GM19467 (cell line): ENCODE results near the gene BMP6.

Source experiments
- ATAC-seq: cut with Tn5 transposase; IDR thresholded peaks from one replicate; pipeline ENCODE4 v1.9.1; 2021; ENCODE audit warnings: mild to moderate bottlenecking, moderate library complexity; ENCODE audit not compliant: unreplicated experiment

BMP6 gene

DNA sequence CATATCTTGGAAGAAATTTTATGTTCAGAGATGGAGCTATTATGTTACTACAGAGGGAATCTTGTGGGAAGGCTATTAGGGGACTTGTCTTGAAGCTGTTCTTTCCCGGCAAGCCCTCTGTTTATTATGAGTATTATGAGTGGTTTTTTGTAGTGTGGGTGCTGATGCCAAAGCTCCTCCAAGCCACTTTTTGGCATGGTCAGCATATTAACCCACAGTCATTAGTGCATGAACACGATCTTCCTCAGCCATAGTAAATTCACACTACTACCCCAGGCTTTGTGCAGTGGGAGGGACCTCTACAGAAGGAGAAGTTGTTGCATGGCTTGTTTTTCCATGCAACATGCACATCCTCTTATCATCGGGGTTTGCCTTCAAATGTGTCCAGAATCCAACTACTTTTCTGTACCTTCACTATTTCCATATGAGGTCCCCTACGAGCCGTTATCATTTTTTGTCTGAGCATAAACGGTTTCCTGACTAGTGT lies 6.5 kb upstream of the BMP6 start:
- ATAC-seq = no peak

DNA sequence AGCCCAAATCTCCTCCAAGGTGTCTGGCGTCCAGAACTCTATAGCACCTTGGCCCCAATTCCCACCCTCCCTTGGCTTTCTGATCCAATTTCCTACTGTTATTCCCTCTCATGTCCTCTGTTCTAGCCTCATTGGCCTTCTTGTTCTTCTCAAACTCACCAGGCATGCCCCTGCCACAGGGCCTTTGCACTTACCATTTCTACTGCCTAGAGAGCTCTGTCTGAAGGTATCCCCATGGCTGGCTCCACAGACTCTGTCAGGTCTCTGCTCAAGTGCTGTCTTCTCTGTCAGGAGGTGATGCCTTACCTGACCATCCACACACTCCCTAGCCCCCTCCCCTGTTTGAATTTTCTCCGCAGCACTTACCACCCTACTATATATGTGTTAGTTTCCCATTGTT lies 5.6 kb upstream of the BMP6 start:
- no peak for ATAC-seq

DNA sequence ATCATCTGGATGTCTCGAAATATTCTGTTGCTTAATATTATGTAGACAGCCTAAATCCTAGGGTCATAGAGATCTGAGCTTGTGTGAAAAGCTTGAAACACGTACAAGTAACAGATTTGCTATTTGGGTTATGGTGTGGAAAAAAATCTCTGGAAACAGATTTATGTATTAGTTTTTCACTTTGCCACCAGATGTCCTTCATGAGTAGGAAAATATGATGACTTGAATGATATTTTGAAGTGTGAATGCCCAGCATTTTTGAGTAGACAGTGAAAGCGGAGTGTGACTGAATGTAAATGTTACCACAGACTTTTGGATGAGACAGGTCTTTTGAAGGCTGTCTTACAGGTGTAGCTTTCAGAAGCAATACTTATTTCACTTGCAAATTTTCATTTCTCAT lies 4.2 kb upstream of the BMP6 start:
- no peak for ATAC-seq

DNA sequence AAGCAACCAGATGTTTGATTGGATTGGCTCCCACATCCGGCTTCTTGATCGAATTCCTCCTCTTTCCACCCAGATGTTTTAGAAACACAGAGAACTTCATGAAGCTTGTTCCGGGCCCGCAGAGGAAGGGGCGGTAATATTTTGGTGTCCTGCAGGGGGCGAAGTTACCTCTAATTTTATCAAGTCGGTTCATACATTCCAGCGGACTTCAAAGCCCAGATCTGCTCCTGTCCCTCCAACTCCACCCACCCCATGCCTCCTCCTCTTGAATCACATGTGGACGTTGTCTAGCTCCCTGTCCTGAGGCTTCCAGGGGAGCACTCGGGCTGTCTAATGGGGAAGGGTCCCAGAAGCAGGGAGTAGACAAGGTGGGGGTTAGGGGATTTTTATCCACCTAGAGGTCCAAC lies 2.9 kb upstream of the BMP6 start:
- ATAC-seq = no peak

DNA sequence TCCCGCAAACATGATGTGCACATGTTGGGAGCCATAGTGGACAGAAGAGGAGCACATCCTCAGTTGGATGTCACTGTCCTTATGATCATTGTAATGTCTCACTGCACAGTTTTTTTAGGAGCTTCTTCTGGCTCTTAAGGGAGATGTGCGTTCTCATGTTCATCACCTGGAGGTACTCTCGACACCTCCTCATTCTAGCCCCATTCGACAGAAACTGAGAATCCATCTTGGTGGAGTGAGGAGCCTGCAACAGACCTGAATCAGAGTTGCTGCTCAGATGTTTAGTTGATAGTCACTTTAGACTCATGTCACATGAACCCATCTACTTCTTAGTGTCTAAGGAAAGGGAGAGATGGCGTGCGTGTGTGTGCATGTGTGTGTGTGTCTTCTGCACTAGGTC lies 2.3 kb upstream of the BMP6 start:
- ATAC-seq = no peak

DNA sequence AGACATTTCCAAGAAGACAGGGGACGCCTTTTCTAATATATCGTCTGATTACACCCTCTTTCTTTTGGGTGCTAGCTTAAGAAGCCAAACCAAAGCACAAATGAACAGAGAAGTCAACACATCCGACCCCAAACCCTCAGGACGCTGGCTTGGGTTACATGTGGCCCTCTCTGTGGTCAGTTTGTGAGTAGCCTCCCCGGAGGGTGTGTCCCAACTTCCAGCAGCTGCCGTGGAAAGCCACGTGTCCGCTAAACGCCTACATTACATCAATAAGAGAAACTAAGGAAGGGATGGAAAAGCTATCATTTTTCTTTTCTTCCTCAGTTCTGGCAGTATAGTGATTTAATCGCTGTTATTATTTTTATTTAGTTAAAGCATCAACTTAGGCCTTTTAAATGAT lies 487 bp upstream of the BMP6 start:
- no peak for ATAC-seq

DNA sequence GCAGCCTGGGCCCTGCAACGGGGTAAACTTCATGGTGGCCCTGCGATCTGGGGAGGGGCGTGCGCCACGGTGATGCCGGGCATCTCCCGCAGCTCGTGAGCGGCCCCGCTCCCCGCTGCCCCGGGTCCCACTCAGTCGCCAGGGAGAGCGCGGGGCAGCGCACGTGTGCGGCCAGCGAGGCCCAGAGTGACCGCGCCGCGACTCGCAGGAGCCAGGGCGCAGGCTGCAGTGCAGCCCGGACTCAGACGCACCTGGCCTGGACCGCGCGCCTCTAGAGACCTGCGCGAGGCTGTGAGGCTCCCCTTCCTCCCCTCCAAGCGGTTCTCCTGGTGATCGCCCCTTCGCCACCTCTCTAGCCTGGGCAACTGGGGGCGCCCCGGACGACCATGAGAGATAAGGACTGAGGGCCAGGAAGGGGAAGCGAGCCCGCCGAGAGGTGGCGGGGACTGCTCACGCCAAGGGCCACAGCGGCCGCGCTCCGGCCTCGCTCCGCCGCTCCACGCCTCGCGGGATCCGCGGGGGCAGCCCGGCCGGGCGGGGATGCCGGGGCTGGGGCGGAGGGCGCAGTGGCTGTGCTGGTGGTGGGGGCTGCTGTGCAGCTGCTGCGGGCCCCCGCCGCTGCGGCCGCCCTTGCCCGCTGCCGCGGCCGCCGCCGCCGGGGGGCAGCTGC lies 652 bp downstream of the BMP6 start:
- ATAC-seq = no peak

DNA sequence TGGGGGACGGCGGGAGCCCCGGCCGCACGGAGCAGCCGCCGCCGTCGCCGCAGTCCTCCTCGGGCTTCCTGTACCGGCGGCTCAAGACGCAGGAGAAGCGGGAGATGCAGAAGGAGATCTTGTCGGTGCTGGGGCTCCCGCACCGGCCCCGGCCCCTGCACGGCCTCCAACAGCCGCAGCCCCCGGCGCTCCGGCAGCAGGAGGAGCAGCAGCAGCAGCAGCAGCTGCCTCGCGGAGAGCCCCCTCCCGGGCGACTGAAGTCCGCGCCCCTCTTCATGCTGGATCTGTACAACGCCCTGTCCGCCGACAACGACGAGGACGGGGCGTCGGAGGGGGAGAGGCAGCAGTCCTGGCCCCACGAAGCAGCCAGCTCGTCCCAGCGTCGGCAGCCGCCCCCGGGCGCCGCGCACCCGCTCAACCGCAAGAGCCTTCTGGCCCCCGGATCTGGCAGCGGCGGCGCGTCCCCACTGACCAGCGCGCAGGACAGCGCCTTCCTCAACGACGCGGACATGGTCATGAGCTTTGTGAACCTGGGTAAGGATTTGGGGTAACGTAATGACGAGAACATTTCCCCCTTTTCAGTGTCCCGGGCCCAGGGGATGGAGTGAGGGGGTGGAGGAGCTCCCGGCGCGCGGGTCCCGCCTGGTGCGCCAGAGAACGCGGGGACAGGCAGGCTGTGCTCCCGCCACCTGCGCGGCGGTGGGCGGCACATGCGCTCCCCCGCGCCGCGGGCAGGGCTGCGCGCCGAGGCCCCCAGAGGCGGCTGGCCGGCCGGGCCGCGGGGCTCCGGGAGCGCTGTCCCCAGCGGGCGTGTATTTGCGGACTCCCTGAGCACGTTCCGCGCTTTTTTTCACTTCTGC lies 1.4 kb downstream of the BMP6 start:
- no peak for ATAC-seq

DNA sequence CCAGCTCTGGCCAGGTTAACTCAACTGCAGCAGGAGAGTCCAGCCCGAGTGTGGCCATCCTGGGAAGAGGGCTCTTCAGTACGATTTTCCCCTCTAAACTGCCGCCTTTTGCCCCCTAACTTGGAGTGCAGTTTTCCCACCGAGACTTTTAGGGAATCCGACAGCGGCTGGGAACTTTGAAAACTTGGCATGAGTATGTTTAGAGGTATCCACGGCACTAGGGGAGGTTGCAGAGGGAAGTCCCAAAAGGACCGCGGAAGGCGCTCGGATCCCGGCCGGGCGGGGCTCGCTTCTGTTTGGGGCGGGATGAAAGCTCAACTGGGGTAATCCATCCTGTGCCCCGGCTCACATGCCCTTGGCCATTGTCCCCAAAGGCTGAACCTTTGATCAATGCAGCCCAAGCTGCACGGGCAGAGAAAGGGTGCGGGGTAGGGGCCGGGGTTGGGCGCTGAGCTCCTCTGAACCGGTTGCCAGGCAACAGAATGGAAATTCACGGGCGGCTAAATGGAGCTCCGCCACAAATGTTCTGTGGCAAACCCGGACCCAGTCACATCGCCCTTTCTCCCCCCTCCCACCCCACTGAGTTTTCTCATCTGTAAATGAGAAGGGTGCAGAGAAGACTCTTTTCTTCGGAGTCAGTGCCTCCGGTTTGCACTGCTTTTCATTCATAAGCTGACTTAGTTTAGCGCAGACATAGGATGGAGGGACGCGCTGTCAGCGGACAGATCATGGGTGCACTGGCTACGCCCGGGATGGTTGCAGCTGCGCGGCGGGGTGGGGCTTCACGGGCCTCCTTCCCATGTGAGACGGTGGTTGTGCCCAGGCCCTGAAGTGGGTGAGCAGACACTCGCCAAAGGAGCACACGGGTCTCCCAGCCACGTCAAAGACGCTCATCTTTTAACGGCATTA lies 2.3 kb downstream of the BMP6 start:
- ATAC-seq = no peak

DNA sequence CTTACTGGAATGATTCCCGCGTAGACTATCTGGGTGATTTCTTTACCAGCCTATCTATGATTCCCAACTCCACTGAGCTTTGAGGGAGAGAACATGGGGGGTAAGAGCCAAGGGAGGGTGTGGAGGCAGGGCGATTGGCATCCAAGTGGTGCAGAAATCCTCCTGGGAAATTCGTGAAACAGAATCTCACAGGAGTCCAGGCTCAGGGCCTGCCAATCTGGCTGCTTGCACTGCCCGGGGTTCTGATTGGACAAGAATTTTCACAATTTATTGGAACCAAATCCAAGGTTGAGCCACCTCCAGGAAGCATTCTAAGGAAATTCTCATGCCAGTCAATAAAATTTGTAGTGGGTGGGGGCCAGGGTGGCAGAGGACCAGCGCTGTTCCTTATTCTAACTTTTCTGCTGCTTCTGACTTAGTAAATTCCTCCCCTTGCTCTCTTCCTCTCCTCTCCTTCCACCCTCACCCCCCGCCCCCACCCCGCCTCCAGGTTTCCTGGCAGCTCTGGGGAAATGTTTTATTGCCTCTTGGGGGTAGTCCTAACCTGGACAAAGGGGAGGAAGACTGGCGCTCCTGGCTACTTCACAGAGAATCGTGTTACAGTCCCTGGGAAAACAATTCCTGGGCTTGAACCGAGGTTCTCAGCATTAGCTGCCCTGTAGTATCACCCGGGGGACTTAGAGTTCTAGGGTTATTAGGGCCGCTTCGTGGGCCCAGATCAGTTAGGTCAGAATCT lies 3.1 kb downstream of the BMP6 start:
- ATAC-seq = no peak

DNA sequence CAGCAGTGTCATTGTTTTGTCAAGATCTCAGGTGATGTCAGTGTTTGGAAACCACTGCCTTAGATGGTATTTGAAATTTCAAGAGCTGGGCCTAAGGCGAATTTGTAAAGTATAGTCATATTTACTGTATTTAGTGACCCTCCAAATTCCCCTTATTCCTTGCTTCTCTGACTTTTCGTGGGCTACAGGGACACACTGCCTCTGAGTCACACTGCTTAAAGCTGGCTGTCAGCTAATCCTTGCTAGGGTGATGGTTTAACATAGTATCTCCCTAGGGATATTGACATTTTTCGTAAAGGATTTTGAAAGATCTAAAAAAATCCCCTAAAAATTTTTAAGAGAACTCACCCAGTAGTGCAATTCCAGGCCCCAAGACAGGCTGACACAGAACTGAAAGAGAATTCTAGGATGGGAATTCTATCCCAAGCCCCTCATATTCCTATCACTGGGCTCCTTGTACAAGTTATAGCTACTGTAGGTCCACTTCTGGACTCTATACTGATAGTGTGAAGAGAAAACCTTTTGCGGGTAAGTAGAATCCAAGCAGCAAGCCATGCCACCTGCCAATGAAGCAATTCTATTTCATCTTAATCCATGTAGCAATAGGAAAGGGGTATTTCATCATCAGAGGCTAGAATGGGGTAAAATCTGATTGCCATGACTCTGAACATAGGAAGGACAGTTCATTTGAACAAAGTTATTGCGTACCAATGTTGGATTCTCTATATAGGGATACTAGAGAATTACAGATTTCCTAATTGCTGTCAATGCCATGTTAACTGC lies 4.3 kb downstream of the BMP6 start:
- ATAC-seq = no peak

DNA sequence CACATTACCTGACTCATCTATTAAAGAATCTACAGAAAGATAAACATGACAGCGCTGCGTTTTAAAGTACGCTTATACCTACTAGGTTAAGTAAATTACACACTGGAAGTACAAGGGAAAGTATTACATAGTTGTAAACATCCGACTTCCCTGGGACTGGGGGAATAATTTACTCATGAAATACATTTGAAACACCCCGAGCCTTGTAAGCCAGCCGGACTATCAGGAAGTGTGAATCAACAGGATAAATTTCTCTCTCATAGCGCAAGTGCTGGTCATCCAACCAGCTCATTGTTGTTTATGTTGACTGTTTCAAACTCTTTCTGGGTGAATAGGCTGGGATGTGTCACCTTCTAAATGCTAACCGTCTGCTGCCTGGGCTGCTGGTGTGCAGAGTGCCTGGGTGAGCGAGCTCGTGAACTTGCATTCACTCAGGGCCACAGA lies 4.9 kb downstream of the BMP6 start:
- ATAC-seq = no peak

DNA sequence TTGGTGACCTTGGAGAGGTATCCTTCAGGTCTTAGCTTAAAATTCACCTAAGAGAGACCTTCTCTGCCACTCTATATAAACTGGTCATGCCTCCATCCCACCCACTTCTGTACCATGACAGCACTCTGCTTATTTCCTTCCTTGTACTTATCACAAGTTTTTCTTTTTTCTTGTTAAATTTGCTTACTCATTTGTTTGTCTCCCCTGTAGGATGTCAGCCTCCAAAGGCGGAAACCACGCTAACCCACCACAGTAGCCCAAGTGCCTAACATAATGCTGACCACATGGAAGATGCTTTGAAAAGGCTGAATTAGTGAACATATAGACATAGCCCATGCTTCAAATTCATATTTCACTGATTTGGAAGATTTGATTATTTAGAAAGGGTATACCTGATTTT lies 5.4 kb downstream of the BMP6 start:
- no peak for ATAC-seq

DNA sequence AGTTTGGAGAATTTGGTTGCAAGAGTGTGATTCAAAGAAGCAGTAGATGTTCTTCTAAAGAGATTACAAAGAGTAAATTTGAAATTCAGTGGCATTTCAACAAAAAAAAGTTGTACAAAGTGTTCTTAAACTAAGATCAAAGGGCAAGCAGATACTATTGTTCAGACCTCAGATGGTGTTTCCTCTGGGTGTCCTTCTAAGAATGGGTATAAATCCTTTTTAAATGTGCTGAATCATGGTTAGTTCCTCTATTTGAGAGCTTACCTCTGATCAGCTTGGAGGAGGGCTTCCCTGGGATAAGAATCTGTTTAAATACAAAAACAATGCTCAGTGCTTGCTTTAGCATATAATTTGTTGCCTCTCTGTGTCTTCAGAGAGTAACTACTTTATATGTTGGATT lies 6.3 kb downstream of the BMP6 start:
- no peak for ATAC-seq

DNA sequence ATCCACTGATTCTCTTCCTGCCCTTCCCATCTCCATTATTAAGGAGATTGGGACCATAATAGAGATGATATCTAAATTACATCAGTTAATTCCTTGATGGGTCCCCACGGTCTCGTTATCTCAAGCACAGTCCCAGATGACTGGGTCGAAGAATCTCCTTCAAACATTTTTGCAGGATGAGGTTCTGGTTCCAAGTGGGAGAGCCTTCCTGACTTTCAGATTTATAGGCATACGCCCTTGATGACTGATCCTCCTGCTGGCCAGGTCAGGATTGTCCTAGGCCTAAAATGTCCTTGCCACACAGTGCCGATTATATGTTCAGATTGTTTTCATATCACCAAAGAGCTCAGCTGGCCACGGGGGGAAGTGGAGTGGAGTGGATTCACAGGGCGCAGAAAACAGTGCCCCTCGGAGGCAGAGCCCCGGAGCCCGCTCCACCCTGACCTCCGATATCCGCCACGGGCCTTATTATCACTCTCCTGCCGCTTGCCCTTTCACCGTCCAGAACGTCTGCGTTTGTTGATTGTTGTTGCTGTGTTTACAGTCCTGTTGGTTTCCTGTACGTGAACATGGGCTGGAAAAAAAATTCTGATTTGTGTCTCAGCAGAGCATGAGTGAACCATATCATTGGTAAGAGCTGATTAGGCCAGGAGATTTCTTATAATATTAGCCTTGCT lies 8.9 kb downstream of the BMP6 start:
- ATAC-seq = no peak

DNA sequence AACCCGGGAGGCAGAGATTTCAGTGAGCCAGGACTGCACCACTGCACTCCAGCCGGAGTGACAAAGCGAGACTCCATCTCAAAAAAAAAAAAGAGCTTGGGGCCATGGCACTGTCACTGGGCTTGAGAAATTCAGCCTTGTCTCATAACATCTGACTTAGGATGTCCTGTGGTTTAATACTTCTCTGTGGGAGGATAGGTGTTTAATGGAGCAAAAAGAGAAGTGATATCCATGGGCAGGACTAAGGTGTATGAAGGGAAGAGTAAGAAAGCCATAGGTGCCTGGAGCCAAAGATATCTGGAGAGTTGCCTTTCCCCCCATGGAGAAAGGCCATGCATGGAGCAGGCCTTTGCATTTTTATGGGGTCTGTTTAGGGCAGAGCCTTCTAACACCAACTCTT lies 11.2 kb downstream of the BMP6 start:
- no peak for ATAC-seq

DNA sequence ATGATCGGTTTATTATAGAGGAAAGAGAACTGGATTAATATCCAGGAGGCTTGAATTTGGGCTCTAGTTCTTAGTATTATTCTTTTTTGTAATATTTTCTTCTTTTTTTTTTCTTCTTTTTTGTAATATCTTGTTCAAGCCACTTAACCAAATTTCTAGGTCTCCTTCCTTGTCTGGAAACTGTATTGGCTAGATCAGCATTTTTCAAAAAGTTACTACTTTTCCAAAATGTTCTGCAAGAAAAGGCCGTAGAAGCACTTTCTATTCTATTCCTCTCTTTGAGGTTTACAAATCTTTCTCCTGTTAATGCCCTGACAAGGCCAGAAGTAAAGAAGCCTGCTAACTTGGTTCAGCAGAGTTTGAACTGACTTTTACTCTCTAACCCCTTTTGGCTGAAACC lies 12.0 kb downstream of the BMP6 start:
- no peak for ATAC-seq

DNA sequence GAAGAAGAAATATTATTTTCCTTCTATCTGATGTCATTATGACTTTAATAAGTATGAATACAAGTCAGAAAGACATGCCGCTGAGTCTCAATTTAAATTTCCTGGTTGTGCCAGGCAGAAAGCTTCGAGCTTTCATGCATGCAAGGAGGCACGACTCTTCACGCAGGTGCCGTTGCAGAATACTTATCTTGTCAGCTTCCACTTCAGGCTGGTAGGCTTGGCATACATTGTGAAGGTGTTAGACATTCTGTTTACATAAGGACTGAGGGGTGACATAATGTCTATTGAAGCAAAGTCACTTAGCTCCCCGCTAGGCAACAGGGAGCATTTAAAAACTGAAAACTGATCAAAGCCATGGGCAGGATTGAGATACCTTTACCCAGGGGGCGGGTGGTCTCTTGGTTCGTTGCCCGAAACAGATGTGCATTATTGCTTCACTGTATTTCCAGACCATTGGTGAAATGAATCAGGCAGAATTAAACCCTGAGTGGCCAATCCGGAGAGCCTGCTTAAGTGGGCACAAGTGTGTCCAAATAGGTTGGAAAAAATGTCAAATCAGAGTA lies 16.4 kb downstream of the BMP6 start:
- ATAC-seq = no peak

DNA sequence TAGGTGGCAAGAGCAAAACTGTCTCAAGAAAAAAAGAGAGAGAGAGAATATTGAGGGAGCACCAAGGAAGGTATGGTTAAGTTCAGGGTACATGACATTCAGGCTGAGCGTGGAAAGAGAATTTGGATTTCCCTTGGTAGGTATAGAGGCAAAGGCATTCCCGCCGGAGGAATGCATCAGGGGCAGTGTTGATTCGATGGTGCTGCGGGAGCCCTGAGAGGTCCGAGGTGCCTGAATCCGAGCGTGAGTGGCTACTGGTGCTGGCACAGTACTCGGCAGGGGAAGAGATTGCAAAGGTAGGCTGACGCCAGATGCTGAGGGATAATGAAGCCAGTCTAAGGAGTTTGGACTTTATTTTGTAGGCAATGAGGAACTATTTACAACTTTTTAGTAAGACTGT lies 20.0 kb downstream of the BMP6 start:
- no peak for ATAC-seq
